ENCODE data around the gene CDC42BPB. TPM values are rescaled to one million over a fixed set of nuclear protein-coding genes. Genes with fewer than 3 reads are reported as not detected.

The CDC42BPB gene
- total and polyA plus RNA-seq, 12 donors, result 41.1 to 108 (median 77.4) TPM

DNA sequence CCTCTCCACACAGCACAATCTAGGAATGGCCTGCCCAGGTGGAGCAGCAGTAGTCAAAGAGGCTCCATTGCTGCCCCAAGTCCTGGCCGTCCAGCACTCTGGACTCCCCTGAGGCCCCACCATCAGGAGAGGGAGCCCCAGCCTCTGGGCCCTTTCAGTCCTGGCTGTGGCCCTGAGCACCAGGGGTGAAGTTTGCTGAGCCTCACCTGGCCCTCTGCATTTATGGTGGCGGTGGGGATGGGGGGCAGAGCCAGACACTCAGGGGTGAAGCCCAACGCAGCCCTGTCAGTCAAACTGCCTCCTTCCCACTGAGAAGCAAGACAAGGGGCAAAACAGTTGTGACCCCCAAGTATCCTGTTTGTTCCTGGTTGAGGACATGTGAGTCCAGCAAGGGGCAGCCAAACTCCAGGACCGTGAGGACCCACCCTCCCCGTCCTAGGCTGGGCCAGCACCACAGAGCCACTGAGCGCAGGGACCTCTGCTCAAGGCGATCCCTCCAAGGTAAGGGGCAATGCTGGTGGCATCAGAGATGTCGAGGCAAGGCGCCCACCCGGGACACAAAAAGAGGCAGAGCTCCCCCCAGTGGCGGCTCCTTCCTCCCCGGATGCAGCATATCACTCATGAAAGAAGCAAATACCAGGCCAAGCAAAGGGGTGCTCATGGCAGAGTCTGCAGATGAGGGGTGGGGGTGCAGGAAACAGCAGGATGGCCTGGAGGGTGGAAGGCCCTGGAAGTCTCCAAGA is 139.7 kb downstream of the CDC42BPB start:
- 25 to 39% (median 37%) methylated on average over 1 to 12 of the region's 12 CpGs for WGBS, 4 donors
- TF ChIP-seq CTCF (IDR thresholded peaks at IDR 0.05), result peak; percentile 39 to 70 (median 58)
- TF ChIP-seq POLR2A (IDR thresholded peaks at IDR 0.05), result no peak
- no peaks in the 10 kb centered on the region for H3K27me3 ChIP-seq
- no peaks in the 10 kb centered on the region for H3K36me3 ChIP-seq (replicated peaks in 1 of 2)
- H3K4me1 ChIP-seq (replicated peaks in 1 of 2), result peaks cover 0 to 2% of the 10 kb centered on the region in 2 donors
- intact Hi-C loops (cut with DNase I), result loop anchor here (5.0 kb wide), 4 partner anchors 140 to 225 kb away; partner anchors contain the start of gene TRAF3 (in 1 of the 2)
- peak in 6 of 7 donors; percentile 49 to 80 (median 60) for DNase-seq
- H3K27ac ChIP-seq, result no peak overlapping the region
- H3K4me3 ChIP-seq, result no peak overlapping the region
- no peaks in the 10 kb centered on the region for H3K9me3 ChIP-seq (replicated peaks in 1 of 3)

DNA sequence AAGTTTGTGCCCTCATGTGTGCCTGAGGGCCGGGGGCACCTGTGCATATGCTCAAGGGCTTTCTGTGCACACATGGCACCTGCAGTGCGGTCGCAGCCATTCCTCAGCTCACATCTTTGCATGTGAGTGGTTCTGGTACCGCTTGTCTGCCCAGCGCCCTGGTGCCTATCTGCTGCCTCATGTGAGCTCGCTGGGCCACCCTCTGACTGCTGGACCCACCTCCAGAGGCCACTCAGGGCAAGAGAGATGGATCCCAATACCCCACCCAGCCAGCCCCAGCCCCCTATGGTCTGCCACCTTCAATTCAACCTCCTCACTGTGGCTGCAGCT is 140.3 kb downstream of the CDC42BPB start:
- intact Hi-C loops (cut with DNase I), result loop anchor here (5.0 kb wide), 4 partner anchors 140 to 225 kb away; partner anchors contain the start of gene TRAF3 (in 1 of the 2)
- TF ChIP-seq CTCF (IDR thresholded peaks at IDR 0.05), result no peak
- no peak for TF ChIP-seq POLR2A (IDR thresholded peaks at IDR 0.05)
- WGBS, 4 donors, result 74 to 88% (median 83%) methylated on average over 1 to 6 of the region's 6 CpGs
- Histone ChIP-seq H3K36me3 (replicated peaks in 1 of 2) (no peaks in the 10 kb centered on the region), H3K4me3 (no peak overlapping the region), H3K27me3 (no peaks in the 10 kb centered on the region), H3K4me1 (replicated peaks in 1 of 2) (no peaks in the 10 kb centered on the region), H3K9me3 (replicated peaks in 1 of 3) (no peaks in the 10 kb centered on the region), H3K27ac (no peak overlapping the region)
- DNase-seq, result no peak

- no peak for DNase-seq
- no peaks in the 10 kb centered on the region for H3K9me3 ChIP-seq (replicated peaks in 1 of 3)
- H3K27me3 ChIP-seq, result no peaks in the 10 kb centered on the region
- no peaks in the 10 kb centered on the region for H3K4me1 ChIP-seq (replicated peaks in 1 of 2)
- intact Hi-C loops (cut with DNase I), result loop anchor here (5.0 kb wide), 4 partner anchors 139 to 224 kb away; partner anchors contain the start of gene TRAF3 (in 1 of the 2)
- no peak overlapping the region for H3K27ac ChIP-seq
- WGBS, 4 donors, result 76 to 86% (median 82%) methylated on average over 15 to 18 of the region's 18 CpGs
- H3K36me3 ChIP-seq (replicated peaks in 1 of 2), result no peaks in the 10 kb centered on the region
- TF ChIP-seq POLR2A (IDR thresholded peaks at IDR 0.05) (no peak), CTCF (IDR thresholded peaks at IDR 0.05) (no peak)
- H3K4me3 ChIP-seq, result no peak overlapping the region
Measured at GRCh38 chr14:102916347-102917055, 140.8 kb downstream of the CDC42BPB start.

DNA sequence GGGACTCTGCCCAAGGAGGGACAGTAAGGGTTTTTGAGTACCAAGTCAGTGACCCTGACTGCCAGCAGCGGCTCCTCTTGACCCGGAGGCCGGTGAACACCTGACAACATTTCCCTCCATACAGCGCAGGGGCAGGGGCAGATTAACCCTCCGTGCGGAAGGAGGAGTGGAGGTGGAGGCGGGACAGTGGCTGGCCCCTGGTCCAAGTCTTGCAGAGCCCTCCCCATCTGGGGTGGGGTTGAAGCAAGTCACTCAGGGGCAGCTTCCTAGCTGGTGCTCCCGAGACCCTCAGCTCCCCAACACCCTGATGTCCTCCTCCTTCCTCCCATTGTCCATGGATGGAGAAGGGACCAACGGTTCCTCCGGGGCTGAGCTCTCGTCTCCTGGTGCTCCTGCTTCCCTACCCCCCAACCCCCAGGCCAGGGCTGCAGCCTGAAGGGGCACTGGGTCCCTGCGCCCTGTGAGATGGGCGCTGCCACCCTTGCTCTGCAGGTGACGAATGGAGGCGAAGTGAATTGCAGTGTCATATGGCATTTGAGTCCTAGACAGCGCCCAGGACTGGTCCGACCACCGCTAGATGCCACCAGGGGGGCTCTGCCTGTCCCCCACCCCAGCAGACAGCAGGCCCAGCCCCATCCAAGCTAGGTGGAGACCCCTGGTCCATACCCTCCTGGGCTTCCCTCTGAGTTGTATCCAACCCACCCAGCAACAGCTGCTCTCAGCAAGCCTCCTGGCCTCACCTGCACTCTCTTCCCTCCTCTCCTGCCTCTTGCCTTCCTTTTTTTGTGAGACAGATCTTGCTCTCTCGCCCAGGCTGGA is 141.8 kb downstream of the CDC42BPB start:
- 78 to 93% (median 84%) methylated on average over 11 to 19 of the region's 19 CpGs for WGBS, 4 donors
- no peaks in the 10 kb centered on the region for H3K27me3 ChIP-seq

More for the DNA sequence above, 141.8 kb downstream of the CDC42BPB start:
- TF ChIP-seq CTCF (IDR thresholded peaks at IDR 0.05), result no peak
- TF ChIP-seq POLR2A (IDR thresholded peaks at IDR 0.05), result no peak
- Histone ChIP-seq H3K36me3 (replicated peaks in 1 of 2) (no peaks in the 10 kb centered on the region), H3K27ac (no peak overlapping the region), H3K4me1 (replicated peaks in 1 of 2) (no peaks in the 10 kb centered on the region), H3K4me3 (no peak overlapping the region), H3K9me3 (replicated peaks in 1 of 3) (no peaks in the 10 kb centered on the region)
- intact Hi-C loops (cut with DNase I), result loop anchor here (5.0 kb wide), 4 partner anchors 138 to 223 kb away; partner anchors contain the start of gene TRAF3 (in 1 of the 2)
- no peak for DNase-seq
